Progenitor cell of endocrine pancreas (in vitro differentiated cells): Measurements from ENCODE around the gene F10. TPM values are rescaled to one million over a fixed set of nuclear protein-coding genes. Genes with fewer than 3 reads are reported as not detected.
"Not testable (repeated sequence)": the region's sequence is repeated elsewhere in the genome, so short reads cannot be mapped to it uniquely, and the experiment has no call there.

Experiments
- DNase-seq: peaks from one replicate; pipeline ENCODE4 v3.0.0; 2021; ENCODE audit warnings: low spot score; ENCODE audit not compliant: unreplicated experiment
- H3K27ac Mint-ChIP-seq: 2 replicates; pipeline ENCODE4 v1.8.0; 2021; ENCODE audit warnings: mild to moderate bottlenecking, moderate library complexity, mixed read lengths
- H3K27me3 Mint-ChIP-seq: 2 replicates; pipeline ENCODE4 v1.8.0; 2021; ENCODE audit warnings: mixed read lengths
- H3K36me3 Mint-ChIP-seq: 2 replicates; pipeline ENCODE4 v1.8.0; 2022; ENCODE audit warnings: mixed read lengths; ENCODE audit not compliant: insufficient read depth
- H3K4me1 Mint-ChIP-seq: 2 replicates; pipeline ENCODE4 v1.8.0; 2021; ENCODE audit warnings: low read depth, mixed read lengths
- H3K4me3 Mint-ChIP-seq: 2 replicates; pipeline ENCODE4 v1.8.0; 2021; ENCODE audit warnings: low read depth, mild to moderate bottlenecking, moderate library complexity, mixed read lengths
- H3K9me3 Mint-ChIP-seq: 2 replicates; pipeline ENCODE4 v1.8.0; 2021; ENCODE audit warnings: low read depth, mixed read lengths
- total RNA-seq: library from RNA; stranded (reverse); gene quantifications from 2 replicates; pipeline ENCODE4 v1.2.1, GENCODE V29; 2021
- TF ChIP-seq, protein P1 (sequence below): fragments of 200-600 bp; sonication (generic); IDR thresholded peaks from one replicate; pipeline ENCODE4 v1.5.0; 2021; ENCODE audit warnings: antibody characterized with exemption, mild to moderate bottlenecking; ENCODE audit not compliant: unreplicated experiment

F10 gene
- total RNA-seq, 1 donor from 2014 or later, result 30.2 TPM

GRCh38 chr13:113076681-113077401, 45.8 kb upstream of the F10 start:
- no peak overlapping the region for H3K4me3 Mint-ChIP-seq
- TF ChIP-seq, protein P1, sequence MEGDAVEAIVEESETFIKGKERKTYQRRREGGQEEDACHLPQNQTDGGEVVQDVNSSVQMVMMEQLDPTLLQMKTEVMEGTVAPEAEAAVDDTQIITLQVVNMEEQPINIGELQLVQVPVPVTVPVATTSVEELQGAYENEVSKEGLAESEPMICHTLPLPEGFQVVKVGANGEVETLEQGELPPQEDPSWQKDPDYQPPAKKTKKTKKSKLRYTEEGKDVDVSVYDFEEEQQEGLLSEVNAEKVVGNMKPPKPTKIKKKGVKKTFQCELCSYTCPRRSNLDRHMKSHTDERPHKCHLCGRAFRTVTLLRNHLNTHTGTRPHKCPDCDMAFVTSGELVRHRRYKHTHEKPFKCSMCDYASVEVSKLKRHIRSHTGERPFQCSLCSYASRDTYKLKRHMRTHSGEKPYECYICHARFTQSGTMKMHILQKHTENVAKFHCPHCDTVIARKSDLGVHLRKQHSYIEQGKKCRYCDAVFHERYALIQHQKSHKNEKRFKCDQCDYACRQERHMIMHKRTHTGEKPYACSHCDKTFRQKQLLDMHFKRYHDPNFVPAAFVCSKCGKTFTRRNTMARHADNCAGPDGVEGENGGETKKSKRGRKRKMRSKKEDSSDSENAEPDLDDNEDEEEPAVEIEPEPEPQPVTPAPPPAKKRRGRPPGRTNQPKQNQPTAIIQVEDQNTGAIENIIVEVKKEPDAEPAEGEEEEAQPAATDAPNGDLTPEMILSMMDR, result no peak
- peaks cover 2% of the 10 kb centered on the region for H3K4me1 Mint-ChIP-seq
- H3K27me3 Mint-ChIP-seq, result no peaks in the 10 kb centered on the region
- H3K27ac Mint-ChIP-seq, result no peak overlapping the region
- no peak for DNase-seq
- H3K9me3 Mint-ChIP-seq, result no peaks in the 10 kb centered on the region
- H3K36me3 Mint-ChIP-seq, result peaks cover 27% of the 10 kb centered on the region

DNA sequence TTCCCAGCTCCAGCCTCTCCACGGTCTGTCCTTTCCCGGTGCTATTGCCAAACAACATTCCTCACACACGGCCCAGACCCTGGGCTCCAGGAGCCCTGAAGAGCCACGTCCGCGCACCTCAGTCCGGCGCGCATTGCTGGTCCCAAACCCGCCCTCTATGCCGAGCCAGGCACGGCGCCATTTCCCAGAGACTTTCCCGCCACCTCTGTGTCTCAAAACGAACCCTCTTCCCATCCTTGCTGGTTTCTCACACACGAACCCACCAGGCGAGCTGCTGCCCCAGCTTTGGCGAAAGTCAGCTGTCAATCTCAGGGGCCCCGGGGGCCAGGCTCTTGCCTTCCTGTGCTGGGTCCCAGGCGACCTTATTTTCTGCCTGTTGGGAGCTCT, 45.0 kb upstream of the F10 start:
- no peak overlapping the region for H3K4me3 Mint-ChIP-seq
- H3K27ac Mint-ChIP-seq, result no peak overlapping the region
- no peaks in the 10 kb centered on the region for H3K27me3 Mint-ChIP-seq
- H3K36me3 Mint-ChIP-seq, result peaks cover 21% of the 10 kb centered on the region
- no peaks in the 10 kb centered on the region for H3K9me3 Mint-ChIP-seq
- peaks cover 2% of the 10 kb centered on the region for H3K4me1 Mint-ChIP-seq
- no peak for DNase-seq
- TF ChIP-seq, protein P1, result no peak

- H3K4me3 Mint-ChIP-seq, result no peak overlapping the region
These were observed 44.4 kb upstream of the F10 start for GRCh38 chr13:113077953-113078901.

DNA sequence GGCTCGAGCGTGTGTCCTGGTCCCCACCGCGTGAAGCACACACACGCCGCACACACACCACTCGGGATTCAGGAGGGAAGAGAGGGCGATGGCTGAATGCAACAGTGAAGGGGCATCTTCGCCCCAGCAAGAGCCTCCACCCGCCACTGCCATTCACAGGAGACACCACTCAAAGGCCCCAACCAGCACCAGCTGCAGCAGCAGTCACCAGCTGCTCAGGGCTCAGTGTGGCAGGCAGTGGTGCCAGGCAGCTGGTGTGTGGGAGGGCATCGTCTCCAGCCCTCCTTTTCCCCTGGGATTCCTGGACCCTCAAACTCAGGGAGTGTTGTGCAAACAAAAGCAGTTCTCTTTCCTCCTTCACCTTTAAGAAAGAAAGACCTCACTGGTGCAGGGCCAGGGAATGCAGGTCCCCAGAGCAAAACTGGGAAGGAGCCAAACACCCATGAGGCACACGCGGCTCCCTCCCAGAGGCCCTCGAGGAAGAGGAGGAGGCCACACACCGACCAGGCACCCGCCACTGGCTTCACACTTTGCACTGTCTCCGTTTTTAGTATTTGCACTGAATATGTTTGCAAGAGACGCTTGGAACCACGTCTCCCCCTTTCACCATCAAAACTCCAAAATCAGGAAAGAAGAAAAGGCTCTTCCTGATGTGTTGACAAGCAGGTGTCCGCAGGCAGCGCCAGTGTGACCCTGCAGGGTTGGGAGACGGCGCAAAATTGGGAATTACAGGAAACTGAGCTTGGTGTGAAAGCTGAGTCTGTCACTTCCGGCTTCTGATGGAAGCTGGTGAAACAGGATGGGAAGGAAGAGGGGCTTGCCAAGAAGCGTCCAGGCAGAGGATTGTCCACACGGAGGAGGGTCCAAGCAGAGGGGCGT, 43.5 kb upstream of the F10 start:
- TF ChIP-seq, protein P1, result no peak
- no peak overlapping the region for H3K27ac Mint-ChIP-seq
- no peaks in the 10 kb centered on the region for H3K9me3 Mint-ChIP-seq
- no peaks in the 10 kb centered on the region for H3K27me3 Mint-ChIP-seq
- H3K4me1 Mint-ChIP-seq, result no peaks in the 10 kb centered on the region
- no peak overlapping the region for H3K4me3 Mint-ChIP-seq
- H3K36me3 Mint-ChIP-seq, result peaks cover 13% of the 10 kb centered on the region
- no peak for DNase-seq

More at GRCh38 chr13:113077953-113078901, 44.4 kb upstream of the F10 start:
- TF ChIP-seq, protein P1, result no peak
- no peak overlapping the region for H3K27ac Mint-ChIP-seq
- no peaks in the 10 kb centered on the region for H3K9me3 Mint-ChIP-seq
- H3K27me3 Mint-ChIP-seq, result no peaks in the 10 kb centered on the region
- H3K36me3 Mint-ChIP-seq, result peaks cover 16% of the 10 kb centered on the region
- peaks cover 2% of the 10 kb centered on the region for H3K4me1 Mint-ChIP-seq
- DNase-seq, result no peak

- DNase-seq, H3K4me3 Mint-ChIP-seq, H3K9me3 Mint-ChIP-seq, H3K27me3 Mint-ChIP-seq, H3K4me1 Mint-ChIP-seq, H3K27ac Mint-ChIP-seq: not testable (repeated sequence)
- H3K36me3 Mint-ChIP-seq, result peaks cover 11% of the 10 kb centered on the region
These were observed 42.9 kb upstream of the F10 start for GRCh38 chr13:113079781-113080080.
